GM23338 (cell line): ENCODE measurements around the gene CHST10. TPM values are rescaled to one million over a fixed set of nuclear protein-coding genes. Genes with fewer than 3 reads are reported as not detected.
"Not testable (repeated sequence)": the region's sequence is repeated elsewhere in the genome, so short reads cannot be mapped to it uniquely, and the experiment has no call there.

Experiments
- ATAC-seq: fragments of 200-7000 bp; cut with Tn5 transposase; 3 replicates; pipeline ENCODE4 v1.9.1; 2020
- DNase-seq: peaks from one replicate; pipeline ENCODE4 v3.0.0-alpha.2; 2015; ENCODE audit warnings: low spot score
- H2AFZ ChIP-seq: fragments of 200-600 bp; sonication (generic); 2 replicates; pipeline ENCODE4 v1.8.0; 2016; ENCODE audit warnings: antibody characterized with exemption, mild to moderate bottlenecking, moderate library complexity
- H3F3A ChIP-seq: fragments of 200-600 bp; sonication (generic); replicated peaks from 2 replicates; pipeline ENCODE4 v1.8.0; 2017; ENCODE audit warnings: antibody characterized with exemption, mixed run types, low read depth
- H3K27ac ChIP-seq: fragments of 200-600 bp; sonication (generic); 2 replicates; pipeline ENCODE4 v1.6.1; 2016; ENCODE audit warnings: low read depth
- H3K27me3 ChIP-seq: fragments of 200-600 bp; sonication (generic); 2 replicates; pipeline ENCODE4 v1.8.0; 2016; ENCODE audit warnings: mild to moderate bottlenecking, mixed run types, moderate library complexity; ENCODE audit not compliant: insufficient read depth
- H3K36me3 ChIP-seq: fragments of 200-600 bp; sonication (generic); 2 replicates; pipeline ENCODE4 v1.8.0; 2016; ENCODE audit warnings: mild to moderate bottlenecking; ENCODE audit not compliant: insufficient read depth
- H3K4me1 ChIP-seq: fragments of 200-600 bp; sonication (generic); 2 replicates; pipeline ENCODE4 v1.8.0; 2016; ENCODE audit warnings: mild to moderate bottlenecking, moderate library complexity; ENCODE audit not compliant: insufficient read depth
- H3K4me2 ChIP-seq: fragments of 200-600 bp; sonication (generic); 2 replicates; pipeline ENCODE4 v1.7.1; 2017; ENCODE audit warnings: mixed run types
- H3K4me3 ChIP-seq: fragments of 200-600 bp; sonication (generic); 2 replicates; pipeline ENCODE4 v1.6.1; 2016; ENCODE audit warnings: mixed run types
- H3K79me2 ChIP-seq: fragments of 200-600 bp; sonication (generic); replicated peaks from 2 replicates; pipeline ENCODE4 v1.8.0; 2017; ENCODE audit warnings: mild to moderate bottlenecking; ENCODE audit not compliant: insufficient read depth
- H3K9me2 ChIP-seq: fragments of 200-600 bp; sonication (generic); 2 replicates; pipeline ENCODE4 v1.8.0; 2017; ENCODE audit not compliant: insufficient read depth
- H4K20me1 ChIP-seq: fragments of 200-600 bp; sonication (generic); replicated peaks from 2 replicates; pipeline ENCODE4 v1.8.0; 2017; ENCODE audit warnings: mild to moderate bottlenecking; ENCODE audit not compliant: insufficient read depth
- H3K27ac Mint-ChIP-seq: 2 replicates; pipeline ENCODE4 v1.8.0; 2020; ENCODE audit warnings: inconsistent platforms, mild to moderate bottlenecking, moderate library complexity, mixed read lengths
- H3K27me3 Mint-ChIP-seq: 3 replicates; pipeline ENCODE4 v1.8.0; 2022; ENCODE audit warnings: low read depth, mild to moderate bottlenecking, moderate library complexity, mixed read lengths, inconsistent platforms; ENCODE audit not compliant: insufficient read depth, poor library complexity
- H3K36me3 Mint-ChIP-seq: 3 replicates; pipeline ENCODE4 v1.8.0; 2021; ENCODE audit warnings: low read depth, mild to moderate bottlenecking, inconsistent platforms, moderate library complexity, mixed read lengths
- H3K4me1 Mint-ChIP-seq: 3 replicates; pipeline ENCODE4 v1.8.0; 2020; ENCODE audit warnings: mild to moderate bottlenecking, inconsistent platforms, mixed read lengths
- H3K4me3 Mint-ChIP-seq: 3 replicates; pipeline ENCODE4 v1.8.0; 2021; ENCODE audit warnings: moderate library complexity, mild to moderate bottlenecking, inconsistent platforms, mixed read lengths
- H3K9me3 Mint-ChIP-seq: 3 replicates; pipeline ENCODE4 v1.8.0; 2020; ENCODE audit warnings: moderate library complexity, mild to moderate bottlenecking, inconsistent platforms, mixed read lengths
- CREB1 ChIP-seq: fragments of 250-450 bp; sonication (Bioruptor Pico); IDR thresholded peaks from 2 replicates; pipeline ENCODE4 v1.5.0; 2020; ENCODE audit warnings: low read depth, mild to moderate bottlenecking, moderate library complexity
- EZH2 ChIP-seq: fragments of 200-600 bp; sonication (generic); IDR thresholded peaks from one replicate; pipeline ENCODE4 v1.8.0; 2017; ENCODE audit warnings: antibody characterized with exemption, mild to moderate bottlenecking, low read depth; ENCODE audit not compliant: unreplicated experiment
- EZH2phosphoT487 ChIP-seq: fragments of 200-600 bp; sonication (generic); IDR thresholded peaks from one replicate; pipeline ENCODE4 v1.8.1; 2018; ENCODE audit warnings: antibody characterized with exemption; ENCODE audit not compliant: unreplicated experiment
- JUNB ChIP-seq: IDR thresholded peaks from one replicate; pipeline ENCODE4 v1.6.1; 2016; ENCODE audit warnings: antibody characterized with exemption; ENCODE audit not compliant: unreplicated experiment
- STAT1 ChIP-seq: IDR thresholded peaks from one replicate; pipeline ENCODE4 v1.6.1; 2016; ENCODE audit warnings: antibody characterized with exemption; ENCODE audit not compliant: unreplicated experiment
- ZNF331 ChIP-seq: fragments of 250-450 bp; sonication (Bioruptor Pico); IDR thresholded peaks from 2 replicates; pipeline ENCODE4 v1.5.0; 2020; ENCODE audit warnings: low read depth, mild to moderate bottlenecking, moderate library complexity
- polyA plus RNA-seq: library from polyadenylated mRNA; unstranded; fragments of >200 nt; fragmentation: Nextera tagmentation; extraction: Ambion mirVana; gene quantifications from 2 replicates; pipeline ENCODE4 v1.2.1, GENCODE V29; 2016
- total RNA-seq: library from RNA; depleted of rRNA; stranded (reverse); fragments of >200 nt; shearing (Covaris generic); gene quantifications from 2 replicates; pipeline ENCODE4 v1.2.3, GENCODE V29; 2014
- TF ChIP-seq, protein P1 (sequence below): IDR thresholded peaks from 2 replicates; pipeline ENCODE4 v1.6.1; 2016; ENCODE audit warnings: antibody characterized with exemption
- TF ChIP-seq, protein P2 (sequence below): fragments of 250-450 bp; sonication (Bioruptor Pico); IDR thresholded peaks from 2 replicates; pipeline ENCODE4 v1.5.0; 2020; ENCODE audit warnings: mild to moderate bottlenecking, moderate library complexity
- TF ChIP-seq, protein P3 (sequence below): IDR thresholded peaks from one replicate; pipeline ENCODE4 v1.6.1; 2018; ENCODE audit warnings: antibody characterized with exemption; ENCODE audit not compliant: unreplicated experiment

CHST10 gene
- total and polyA plus RNA-seq, 2 experiments from 2014 or later, result 7.7 to 24.5 TPM

DNA sequence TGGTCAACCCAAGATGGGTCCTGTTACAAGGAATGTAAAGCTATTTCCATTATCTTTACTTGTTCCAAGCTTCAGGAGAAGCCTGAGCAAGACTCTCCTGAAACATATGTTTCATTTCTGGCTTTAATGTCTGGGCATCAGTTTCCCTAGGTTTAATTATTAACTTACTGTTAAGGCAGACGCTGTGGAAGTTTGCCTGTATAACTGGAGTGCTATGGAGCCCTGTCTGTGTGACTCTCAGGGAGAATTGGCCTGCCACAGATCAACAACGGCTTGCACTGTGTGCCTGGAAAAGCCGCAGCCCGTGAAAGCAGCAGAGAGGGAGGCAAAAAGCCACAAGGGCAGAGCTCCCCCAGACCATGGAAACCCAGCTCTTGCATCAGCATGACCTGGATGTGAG is 73.0 kb downstream of the CHST10 start:
- H3K27ac Mint-ChIP-seq, result no peak overlapping the region
- TF ChIP-seq STAT1 (no peak), EZH2phosphoT487 (no peak), ZNF331 (CRISPR knock-in tag) (no peak), EZH2 (no peak), CREB1 (no peak), JUNB (no peak)
- TF ChIP-seq, protein P1, sequence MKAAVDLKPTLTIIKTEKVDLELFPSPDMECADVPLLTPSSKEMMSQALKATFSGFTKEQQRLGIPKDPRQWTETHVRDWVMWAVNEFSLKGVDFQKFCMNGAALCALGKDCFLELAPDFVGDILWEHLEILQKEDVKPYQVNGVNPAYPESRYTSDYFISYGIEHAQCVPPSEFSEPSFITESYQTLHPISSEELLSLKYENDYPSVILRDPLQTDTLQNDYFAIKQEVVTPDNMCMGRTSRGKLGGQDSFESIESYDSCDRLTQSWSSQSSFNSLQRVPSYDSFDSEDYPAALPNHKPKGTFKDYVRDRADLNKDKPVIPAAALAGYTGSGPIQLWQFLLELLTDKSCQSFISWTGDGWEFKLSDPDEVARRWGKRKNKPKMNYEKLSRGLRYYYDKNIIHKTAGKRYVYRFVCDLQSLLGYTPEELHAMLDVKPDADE, result no peak
- TF ChIP-seq, protein P2, sequence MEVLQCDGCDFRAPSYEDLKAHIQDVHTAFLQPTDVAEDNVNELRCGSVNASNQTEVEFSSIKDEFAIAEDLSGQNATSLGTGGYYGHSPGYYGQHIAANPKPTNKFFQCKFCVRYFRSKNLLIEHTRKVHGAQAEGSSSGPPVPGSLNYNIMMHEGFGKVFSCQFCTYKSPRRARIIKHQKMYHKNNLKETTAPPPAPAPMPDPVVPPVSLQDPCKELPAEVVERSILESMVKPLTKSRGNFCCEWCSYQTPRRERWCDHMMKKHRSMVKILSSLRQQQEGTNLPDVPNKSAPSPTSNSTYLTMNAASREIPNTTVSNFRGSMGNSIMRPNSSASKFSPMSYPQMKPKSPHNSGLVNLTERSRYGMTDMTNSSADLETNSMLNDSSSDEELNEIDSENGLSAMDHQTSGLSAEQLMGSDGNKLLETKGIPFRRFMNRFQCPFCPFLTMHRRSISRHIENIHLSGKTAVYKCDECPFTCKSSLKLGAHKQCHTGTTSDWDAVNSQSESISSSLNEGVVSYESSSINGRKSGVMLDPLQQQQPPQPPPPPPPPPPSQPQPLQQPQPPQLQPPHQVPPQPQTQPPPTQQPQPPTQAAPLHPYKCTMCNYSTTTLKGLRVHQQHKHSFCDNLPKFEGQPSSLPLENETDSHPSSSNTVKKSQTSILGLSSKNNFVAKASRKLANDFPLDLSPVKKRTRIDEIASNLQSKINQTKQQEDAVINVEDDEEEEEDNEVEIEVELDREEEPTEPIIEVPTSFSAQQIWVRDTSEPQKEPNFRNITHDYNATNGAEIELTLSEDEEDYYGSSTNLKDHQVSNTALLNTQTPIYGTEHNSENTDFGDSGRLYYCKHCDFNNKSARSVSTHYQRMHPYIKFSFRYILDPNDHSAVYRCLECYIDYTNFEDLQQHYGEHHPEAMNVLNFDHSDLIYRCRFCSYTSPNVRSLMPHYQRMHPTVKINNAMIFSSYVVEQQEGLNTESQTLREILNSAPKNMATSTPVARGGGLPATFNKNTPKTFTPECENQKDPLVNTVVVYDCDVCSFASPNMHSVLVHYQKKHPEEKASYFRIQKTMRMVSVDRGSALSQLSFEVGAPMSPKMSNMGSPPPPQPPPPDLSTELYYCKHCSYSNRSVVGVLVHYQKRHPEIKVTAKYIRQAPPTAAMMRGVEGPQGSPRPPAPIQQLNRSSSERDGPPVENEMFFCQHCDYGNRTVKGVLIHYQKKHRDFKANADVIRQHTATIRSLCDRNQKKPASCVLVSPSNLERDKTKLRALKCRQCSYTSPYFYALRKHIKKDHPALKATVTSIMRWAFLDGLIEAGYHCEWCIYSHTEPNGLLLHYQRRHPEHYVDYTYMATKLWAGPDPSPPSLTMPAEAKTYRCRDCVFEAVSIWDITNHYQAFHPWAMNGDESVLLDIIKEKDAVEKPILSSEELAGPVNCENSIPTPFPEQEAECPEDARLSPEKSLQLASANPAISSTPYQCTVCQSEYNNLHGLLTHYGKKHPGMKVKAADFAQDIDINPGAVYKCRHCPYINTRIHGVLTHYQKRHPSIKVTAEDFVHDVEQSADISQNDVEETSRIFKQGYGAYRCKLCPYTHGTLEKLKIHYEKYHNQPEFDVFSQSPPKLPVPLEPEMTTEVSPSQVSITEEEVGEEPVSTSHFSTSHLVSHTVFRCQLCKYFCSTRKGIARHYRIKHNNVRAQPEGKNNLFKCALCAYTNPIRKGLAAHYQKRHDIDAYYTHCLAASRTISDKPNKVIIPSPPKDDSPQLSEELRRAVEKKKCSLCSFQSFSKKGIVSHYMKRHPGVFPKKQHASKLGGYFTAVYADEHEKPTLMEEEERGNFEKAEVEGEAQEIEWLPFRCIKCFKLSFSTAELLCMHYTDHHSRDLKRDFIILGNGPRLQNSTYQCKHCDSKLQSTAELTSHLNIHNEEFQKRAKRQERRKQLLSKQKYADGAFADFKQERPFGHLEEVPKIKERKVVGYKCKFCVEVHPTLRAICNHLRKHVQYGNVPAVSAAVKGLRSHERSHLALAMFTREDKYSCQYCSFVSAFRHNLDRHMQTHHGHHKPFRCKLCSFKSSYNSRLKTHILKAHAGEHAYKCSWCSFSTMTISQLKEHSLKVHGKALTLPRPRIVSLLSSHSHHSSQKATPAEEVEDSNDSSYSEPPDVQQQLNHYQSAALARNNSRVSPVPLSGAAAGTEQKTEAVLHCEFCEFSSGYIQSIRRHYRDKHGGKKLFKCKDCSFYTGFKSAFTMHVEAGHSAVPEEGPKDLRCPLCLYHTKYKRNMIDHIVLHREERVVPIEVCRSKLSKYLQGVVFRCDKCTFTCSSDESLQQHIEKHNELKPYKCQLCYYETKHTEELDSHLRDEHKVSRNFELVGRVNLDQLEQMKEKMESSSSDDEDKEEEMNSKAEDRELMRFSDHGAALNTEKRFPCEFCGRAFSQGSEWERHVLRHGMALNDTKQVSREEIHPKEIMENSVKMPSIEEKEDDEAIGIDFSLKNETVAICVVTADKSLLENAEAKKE, result no peak
- TF ChIP-seq, protein P3, sequence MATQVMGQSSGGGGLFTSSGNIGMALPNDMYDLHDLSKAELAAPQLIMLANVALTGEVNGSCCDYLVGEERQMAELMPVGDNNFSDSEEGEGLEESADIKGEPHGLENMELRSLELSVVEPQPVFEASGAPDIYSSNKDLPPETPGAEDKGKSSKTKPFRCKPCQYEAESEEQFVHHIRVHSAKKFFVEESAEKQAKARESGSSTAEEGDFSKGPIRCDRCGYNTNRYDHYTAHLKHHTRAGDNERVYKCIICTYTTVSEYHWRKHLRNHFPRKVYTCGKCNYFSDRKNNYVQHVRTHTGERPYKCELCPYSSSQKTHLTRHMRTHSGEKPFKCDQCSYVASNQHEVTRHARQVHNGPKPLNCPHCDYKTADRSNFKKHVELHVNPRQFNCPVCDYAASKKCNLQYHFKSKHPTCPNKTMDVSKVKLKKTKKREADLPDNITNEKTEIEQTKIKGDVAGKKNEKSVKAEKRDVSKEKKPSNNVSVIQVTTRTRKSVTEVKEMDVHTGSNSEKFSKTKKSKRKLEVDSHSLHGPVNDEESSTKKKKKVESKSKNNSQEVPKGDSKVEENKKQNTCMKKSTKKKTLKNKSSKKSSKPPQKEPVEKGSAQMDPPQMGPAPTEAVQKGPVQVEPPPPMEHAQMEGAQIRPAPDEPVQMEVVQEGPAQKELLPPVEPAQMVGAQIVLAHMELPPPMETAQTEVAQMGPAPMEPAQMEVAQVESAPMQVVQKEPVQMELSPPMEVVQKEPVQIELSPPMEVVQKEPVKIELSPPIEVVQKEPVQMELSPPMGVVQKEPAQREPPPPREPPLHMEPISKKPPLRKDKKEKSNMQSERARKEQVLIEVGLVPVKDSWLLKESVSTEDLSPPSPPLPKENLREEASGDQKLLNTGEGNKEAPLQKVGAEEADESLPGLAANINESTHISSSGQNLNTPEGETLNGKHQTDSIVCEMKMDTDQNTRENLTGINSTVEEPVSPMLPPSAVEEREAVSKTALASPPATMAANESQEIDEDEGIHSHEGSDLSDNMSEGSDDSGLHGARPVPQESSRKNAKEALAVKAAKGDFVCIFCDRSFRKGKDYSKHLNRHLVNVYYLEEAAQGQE, result no peak
- H3K9me3 Mint-ChIP-seq, result peaks cover 26% of the 10 kb centered on the region
- no peaks in the 10 kb centered on the region for H4K20me1 ChIP-seq
- no peaks in the 10 kb centered on the region for H3K4me1 ChIP-seq
- no peaks in the 10 kb centered on the region for H3K4me1 Mint-ChIP-seq
- no peaks in the 10 kb centered on the region for H3K36me3 ChIP-seq
- H3F3A ChIP-seq, result no peaks in the 10 kb centered on the region
- no peak overlapping the region for H3K4me2 ChIP-seq
- H3K9me2 ChIP-seq, result peaks cover 7% of the 10 kb centered on the region; the same call in 1 of the 2 replicates
- H3K27ac ChIP-seq, result no peak overlapping the region
- no peak for DNase-seq
- no peaks in the 10 kb centered on the region for H3K79me2 ChIP-seq
- H3K27me3 ChIP-seq, result no peaks in the 10 kb centered on the region
- H2AFZ ChIP-seq, result no peak overlapping the region
- peaks cover 12% of the 10 kb centered on the region for H3K36me3 Mint-ChIP-seq
- no peak overlapping the region for H3K4me3 ChIP-seq
- no peak for ATAC-seq
- H3K4me3 Mint-ChIP-seq, result no peak overlapping the region
- H3K27me3 Mint-ChIP-seq, result peaks cover 2% of the 10 kb centered on the region

DNA sequence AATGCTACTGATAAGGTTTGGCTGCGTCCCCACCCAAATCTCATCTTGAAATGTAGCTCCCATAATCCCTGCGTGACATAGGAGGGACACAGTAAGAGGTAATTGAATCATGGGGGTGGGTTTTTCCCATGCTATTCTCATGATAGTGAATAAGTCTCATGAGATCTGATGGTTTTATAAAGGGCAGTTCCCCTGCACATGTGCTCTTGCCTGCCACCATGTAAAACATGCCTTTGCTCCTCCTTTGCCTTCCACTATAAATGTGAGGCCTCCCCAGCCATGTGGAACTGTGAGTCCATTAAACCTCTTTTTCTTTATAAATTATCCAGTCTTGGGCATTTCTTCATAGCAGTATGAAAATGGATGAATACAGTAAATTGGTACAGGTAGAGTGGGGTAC is 75.0 kb downstream of the CHST10 start:
- H3K4me1 ChIP-seq, H3K36me3 ChIP-seq, H3K4me2 ChIP-seq, H3K27ac Mint-ChIP-seq, H3K4me3 ChIP-seq, DNase-seq, H3K9me2 ChIP-seq, H4K20me1 ChIP-seq, H3K79me2 ChIP-seq, H3K4me1 Mint-ChIP-seq, H2AFZ ChIP-seq, H3K27ac ChIP-seq, H3K27me3 Mint-ChIP-seq, H3F3A ChIP-seq, H3K27me3 ChIP-seq, H3K4me3 Mint-ChIP-seq, ATAC-seq: not testable (repeated sequence)
- Mint-ChIP-seq H3K36me3 (peaks cover 12% of the 10 kb centered on the region), H3K9me3 (peaks cover 26% of the 10 kb centered on the region)
